ENCODE measurements around the gene ENO2.
A peak's percentile ranks its signal among the peaks of the same experiment; 100 is the strongest.

The ENO2 gene

GRCh38 chr12:6866920-6867412 lies 47.4 kb upstream of the ENO2 start:
- TF ChIP-seq EZH2 (optimal IDR thresholded peaks at IDR 0.05; ENCODE audit: low read depth, low read length) (no peak), CTCF (IDR thresholded peaks at IDR 0.05; ENCODE audit: low read length) (no peak), EZH2phosphoT487 (IDR thresholded peaks at IDR 0.05; ENCODE audit: low read length) (no peak)
- Histone ChIP-seq H3K36me3 (replicated peaks; ENCODE audit: insufficient read depth, low read length) (peaks cover 4% of the 10 kb centered on the region), H3K27ac (ENCODE audit: low read length) (no peak overlapping the region), H3K79me2 (ENCODE audit: low read length) (peaks cover 39% of the 10 kb centered on the region), H3F3A (ENCODE audit: insufficient read depth, low read length) (peaks cover 37% of the 10 kb centered on the region), H3K9ac (ENCODE audit: low read length) (peak overlapping the region; percentile 42; the same call in 1 of the 2 replicates), H3K4me3 (ENCODE audit: low read length) (peak overlapping the region; percentile 92), H3K9me2 (replicated peaks; ENCODE audit: insufficient read depth, low read length) (no peaks in the 10 kb centered on the region), H3K9me3 (replicated peaks; ENCODE audit: insufficient read depth, low read length) (no peaks in the 10 kb centered on the region), H3K4me1 (ENCODE audit: low read length) (peaks cover 34% of the 10 kb centered on the region), H4K20me1 (ENCODE audit: insufficient read depth, low read length) (peaks cover 21% of the 10 kb centered on the region), H3K27me3 (replicated peaks; ENCODE audit: insufficient read depth, low read length) (no peaks in the 10 kb centered on the region), H3K4me2 (ENCODE audit: low read depth, low read length) (peak overlapping the region; percentile 90), H2AFZ (ENCODE audit: low read length) (peak overlapping the region; percentile 72; the same call in 1 of the 2 replicates)
- DNase-seq, result no peak

- peaks cover 36% of the 10 kb centered on the region for H3K4me1 ChIP-seq (ENCODE audit: low read length)
- H4K20me1 ChIP-seq (ENCODE audit: insufficient read depth, low read length), result peaks cover 23% of the 10 kb centered on the region
Observed at GRCh38 chr12:6867413-6868210, 46.8 kb upstream of the ENO2 start, which contains the start of gene TPI1. Gene TPI1 (plus strand): TSS chr12:6867531. CDS start chr12:6867567, 36 bp downstream.

More at GRCh38 chr12:6867413-6868210, 46.8 kb upstream of the ENO2 start, which contains the start of gene TPI1:
- Histone ChIP-seq H3K9me2 (replicated peaks; ENCODE audit: insufficient read depth, low read length) (no peaks in the 10 kb centered on the region), H3K4me2 (ENCODE audit: low read depth, low read length) (peak within 1 kb of the TSS; percentile 99), H3K9me3 (replicated peaks; ENCODE audit: insufficient read depth, low read length) (no peaks in the 10 kb centered on the region), H3K27ac (ENCODE audit: low read length) (peak within 1 kb of the TSS; percentile 80; the same call in 1 of the 2 replicates), H3K4me3 (ENCODE audit: low read length) (peak within 1 kb of the TSS; percentile 92), H3F3A (ENCODE audit: insufficient read depth, low read length) (peaks cover 41% of the 10 kb centered on the region), H3K79me2 (ENCODE audit: low read length) (peaks cover 46% of the 10 kb centered on the region), H3K9ac (ENCODE audit: low read length) (peak within 1 kb of the TSS; percentile 99), H3K36me3 (replicated peaks; ENCODE audit: insufficient read depth, low read length) (peaks cover 4% of the 10 kb centered on the region), H2AFZ (ENCODE audit: low read length) (peak within 1 kb of the TSS; percentile 72), H3K27me3 (replicated peaks; ENCODE audit: insufficient read depth, low read length) (no peaks in the 10 kb centered on the region)
- TF ChIP-seq CTCF (IDR thresholded peaks at IDR 0.05; ENCODE audit: low read length), result no peak
- TF ChIP-seq EZH2phosphoT487 (IDR thresholded peaks at IDR 0.05; ENCODE audit: low read length), result no peak
- no peak for TF ChIP-seq EZH2 (optimal IDR thresholded peaks at IDR 0.05; ENCODE audit: low read depth, low read length)
- DNase-seq, result peak; percentile 80

Data from MM.1S (cell line).